GM21576 (cell line): ENCODE measurements around the gene HMX1.

ENCODE experiments used
- ATAC-seq: cut with Tn5 transposase; IDR thresholded peaks from one replicate; pipeline ENCODE4 v1.9.1; 2021; ENCODE audit warnings: mild to moderate bottlenecking, moderate library complexity; ENCODE audit not compliant: unreplicated experiment

The HMX1 gene

GRCh38 chr4:8821151-8821950 lies 50.3 kb downstream of the HMX1 start:
- ATAC-seq, result no peak

GRCh38 chr4:8820178-8821102 lies 51.2 kb downstream of the HMX1 start:
- no peak for ATAC-seq

GRCh38 chr4:8819473-8820177 lies 52.0 kb downstream of the HMX1 start:
- no peak for ATAC-seq

GRCh38 chr4:8819019-8819418 lies 52.6 kb downstream of the HMX1 start:
- ATAC-seq, result no peak

- no peak for ATAC-seq
These were observed 53.4 kb downstream of the HMX1 start for GRCh38 chr4:8818063-8818881.

- no peak for ATAC-seq
These were observed 53.9 kb downstream of the HMX1 start for GRCh38 chr4:8817813-8818062.

- no peak for ATAC-seq
These were observed 54.4 kb downstream of the HMX1 start for GRCh38 chr4:8817096-8817812.
